ENCODE data around the gene UTP3. TPM values are rescaled to one million over a fixed set of nuclear protein-coding genes. Genes with fewer than 3 reads are reported as not detected.
A peak's percentile ranks its signal among the peaks of the same experiment; 100 is the strongest.

Gene UTP3
- total RNA-seq, 1 experiment from 2014 or later, result 33.7 TPM

DNA sequence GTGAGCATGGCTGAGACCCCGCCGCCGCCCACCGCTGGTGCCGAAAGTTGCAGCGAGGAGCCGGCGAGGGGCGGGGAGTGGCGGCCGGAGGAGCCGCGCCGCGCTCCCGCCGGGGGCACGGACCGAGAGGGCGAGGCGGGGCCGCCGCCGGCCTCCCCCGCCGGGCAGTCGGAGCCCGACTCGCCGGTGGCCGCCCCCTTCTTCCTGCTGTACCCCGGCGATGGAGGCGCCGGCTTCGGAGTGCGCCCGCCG is 16.5 kb downstream of the UTP3 start:
- no TSS peak for BruUV-seq (replicated peaks)
- no peaks in the 10 kb centered on the region for H4K20me1 ChIP-seq (ENCODE audit: insufficient read depth)
- H3K9me3 ChIP-seq (ENCODE audit: control insufficient read depth in 1 of 2, insufficient read depth in 1 of 2, low read depth in 1 of 2, low read length in 2 of 2), result no peaks in the 10 kb centered on the region
- H3K4me1 ChIP-seq (ENCODE audit: control insufficient read depth in 1 of 2, insufficient read depth in 2 of 2, low read length in 2 of 2), result peaks cover 19 to 27% of the 10 kb centered on the region in 2 experiments
- no peaks in the 10 kb centered on the region for H3K36me3 ChIP-seq (ENCODE audit: control insufficient read depth in 1 of 2, insufficient read depth in 2 of 2, low read length in 2 of 2)
- ChIA-PET RAD21 (ENCODE audit: low non-redundant PET in 1 of 2, low total read pairs in 2 of 2, uncharacterized antibody in 2 of 2, unreplicated experiment in 2 of 2) (no interaction called here), POLR2A (interaction anchor here (1.3 to 2.1 kb wide), 3 partner anchors 12 to 120 kb away, joined by 3 to 11 read pairs (median 3); no protein-coding TSS in a partner anchor), CTCF (interaction anchor here (1.3 kb wide), 1 partner anchor 13 kb away, joined by 5 read pairs; no protein-coding TSS in a partner anchor)
- intact Hi-C loops (cut with micrococcal nuclease), result loop anchor here (2.0 kb wide), 1 partner anchor 16 kb away; the partner anchor contains the start of gene UTP3
- TF ChIP-seq CEBPB (IDR thresholded peaks at IDR 0.05; ENCODE audit: low read depth), result no peak
- TF ChIP-seq ATF3 (IDR thresholded peaks at IDR 0.05), result no peak
- no peak for TF ChIP-seq EZH2phosphoT487 (IDR thresholded peaks at IDR 0.05; ENCODE audit: borderline replicate concordance)
- no peak for TF ChIP-seq YY1 (IDR thresholded peaks at IDR 0.05; ENCODE audit: extremely low read depth, insufficient replicate concordance, low read depth, low read length)
- TF ChIP-seq POLR2AphosphoS5 (IDR thresholded peaks at IDR 0.05; ENCODE audit: low read depth, low read length), result no peak
- no peak; the same call in 1 of the 2 replicates for TF ChIP-seq ZFX (IDR thresholded peaks at IDR 0.05)
- TF ChIP-seq, protein P1, sequence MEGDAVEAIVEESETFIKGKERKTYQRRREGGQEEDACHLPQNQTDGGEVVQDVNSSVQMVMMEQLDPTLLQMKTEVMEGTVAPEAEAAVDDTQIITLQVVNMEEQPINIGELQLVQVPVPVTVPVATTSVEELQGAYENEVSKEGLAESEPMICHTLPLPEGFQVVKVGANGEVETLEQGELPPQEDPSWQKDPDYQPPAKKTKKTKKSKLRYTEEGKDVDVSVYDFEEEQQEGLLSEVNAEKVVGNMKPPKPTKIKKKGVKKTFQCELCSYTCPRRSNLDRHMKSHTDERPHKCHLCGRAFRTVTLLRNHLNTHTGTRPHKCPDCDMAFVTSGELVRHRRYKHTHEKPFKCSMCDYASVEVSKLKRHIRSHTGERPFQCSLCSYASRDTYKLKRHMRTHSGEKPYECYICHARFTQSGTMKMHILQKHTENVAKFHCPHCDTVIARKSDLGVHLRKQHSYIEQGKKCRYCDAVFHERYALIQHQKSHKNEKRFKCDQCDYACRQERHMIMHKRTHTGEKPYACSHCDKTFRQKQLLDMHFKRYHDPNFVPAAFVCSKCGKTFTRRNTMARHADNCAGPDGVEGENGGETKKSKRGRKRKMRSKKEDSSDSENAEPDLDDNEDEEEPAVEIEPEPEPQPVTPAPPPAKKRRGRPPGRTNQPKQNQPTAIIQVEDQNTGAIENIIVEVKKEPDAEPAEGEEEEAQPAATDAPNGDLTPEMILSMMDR (IDR thresholded peaks at IDR 0.05 in 2 of 3, conservative IDR thresholded peaks at IDR 0.05 in 1 of 3; ENCODE audit: borderline replicate concordance in 1 of 3, insufficient read depth in 1 of 3, low read depth in 2 of 3, low read length in 2 of 3), result no peak
- no peak for TF ChIP-seq RAD21 (IDR thresholded peaks at IDR 0.05; ENCODE audit: low read depth)
- no peak for TF ChIP-seq SIN3A (IDR thresholded peaks at IDR 0.05; ENCODE audit: low read depth)
- TF ChIP-seq POLR2A (IDR thresholded peaks at IDR 0.05; ENCODE audit: borderline replicate concordance, extremely low read depth, insufficient read depth, insufficient read length), result no peak
- TF ChIP-seq, protein P2, sequence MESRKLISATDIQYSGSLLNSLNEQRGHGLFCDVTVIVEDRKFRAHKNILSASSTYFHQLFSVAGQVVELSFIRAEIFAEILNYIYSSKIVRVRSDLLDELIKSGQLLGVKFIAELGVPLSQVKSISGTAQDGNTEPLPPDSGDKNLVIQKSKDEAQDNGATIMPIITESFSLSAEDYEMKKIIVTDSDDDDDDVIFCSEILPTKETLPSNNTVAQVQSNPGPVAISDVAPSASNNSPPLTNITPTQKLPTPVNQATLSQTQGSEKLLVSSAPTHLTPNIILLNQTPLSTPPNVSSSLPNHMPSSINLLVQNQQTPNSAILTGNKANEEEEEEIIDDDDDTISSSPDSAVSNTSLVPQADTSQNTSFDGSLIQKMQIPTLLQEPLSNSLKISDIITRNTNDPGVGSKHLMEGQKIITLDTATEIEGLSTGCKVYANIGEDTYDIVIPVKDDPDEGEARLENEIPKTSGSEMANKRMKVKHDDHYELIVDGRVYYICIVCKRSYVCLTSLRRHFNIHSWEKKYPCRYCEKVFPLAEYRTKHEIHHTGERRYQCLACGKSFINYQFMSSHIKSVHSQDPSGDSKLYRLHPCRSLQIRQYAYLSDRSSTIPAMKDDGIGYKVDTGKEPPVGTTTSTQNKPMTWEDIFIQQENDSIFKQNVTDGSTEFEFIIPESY (IDR thresholded peaks at IDR 0.05; ENCODE audit: extremely low read depth, insufficient replicate concordance, low read length), result no peak
- no peak for TF ChIP-seq EZH2 (IDR thresholded peaks at IDR 0.05)
- H3K79me2 ChIP-seq (ENCODE audit: insufficient read depth, low read length), result peaks cover 34% of the 10 kb centered on the region
- ATAC-seq (peak; percentile 48), DNase-seq (ENCODE audit: low read depth, low spot score) (no peak)
- peak overlapping the region; percentile 79 for H3K4me2 ChIP-seq (ENCODE audit: low read length)
- no peaks in the 10 kb centered on the region for H3K27me3 ChIP-seq (ENCODE audit: insufficient read depth, low read length)
- no peak overlapping the region for H2AFZ ChIP-seq (ENCODE audit: low read depth, low read length, poor library complexity, severe bottlenecking)
- H3K4me3 ChIP-seq (replicated peaks in 1 of 2; ENCODE audit: low read depth in 1 of 2, low read length in 2 of 2), result peak overlapping the region; percentile 64 to 70
- peak overlapping the region; percentile 77 for H3K9ac ChIP-seq (ENCODE audit: low read length)
- H3K27ac ChIP-seq (ENCODE audit: low read depth, low read length), result peak overlapping the region; percentile 95
- no peaks in the 10 kb centered on the region for H3K9me2 ChIP-seq (ENCODE audit: insufficient read depth)

All from HCT116 (cell line).